GM23338 (cell line): ENCODE data around the gene HNF4A. TPM values are rescaled to one million over a fixed set of nuclear protein-coding genes. Genes with fewer than 3 reads are reported as not detected.

Source experiments
- ATAC-seq: fragments of 200-7000 bp; cut with Tn5 transposase; 3 replicates; pipeline ENCODE4 v1.9.1; 2020
- DNase-seq: peaks from one replicate; pipeline ENCODE4 v3.0.0-alpha.2; 2015; ENCODE audit warnings: low spot score
- H2AFZ ChIP-seq: fragments of 200-600 bp; sonication (generic); 2 replicates; pipeline ENCODE4 v1.8.0; 2016; ENCODE audit warnings: antibody characterized with exemption, mild to moderate bottlenecking, moderate library complexity
- H3F3A ChIP-seq: fragments of 200-600 bp; sonication (generic); replicated peaks from 2 replicates; pipeline ENCODE4 v1.8.0; 2017; ENCODE audit warnings: antibody characterized with exemption, mixed run types, low read depth
- H3K27ac ChIP-seq: fragments of 200-600 bp; sonication (generic); 2 replicates; pipeline ENCODE4 v1.6.1; 2016; ENCODE audit warnings: low read depth
- H3K27me3 ChIP-seq: fragments of 200-600 bp; sonication (generic); 2 replicates; pipeline ENCODE4 v1.8.0; 2016; ENCODE audit warnings: mild to moderate bottlenecking, mixed run types, moderate library complexity; ENCODE audit not compliant: insufficient read depth
- H3K36me3 ChIP-seq: fragments of 200-600 bp; sonication (generic); 2 replicates; pipeline ENCODE4 v1.8.0; 2016; ENCODE audit warnings: mild to moderate bottlenecking; ENCODE audit not compliant: insufficient read depth
- H3K4me1 ChIP-seq: fragments of 200-600 bp; sonication (generic); 2 replicates; pipeline ENCODE4 v1.8.0; 2016; ENCODE audit warnings: mild to moderate bottlenecking, moderate library complexity; ENCODE audit not compliant: insufficient read depth
- H3K4me2 ChIP-seq: fragments of 200-600 bp; sonication (generic); 2 replicates; pipeline ENCODE4 v1.7.1; 2017; ENCODE audit warnings: mixed run types
- H3K4me3 ChIP-seq: fragments of 200-600 bp; sonication (generic); 2 replicates; pipeline ENCODE4 v1.6.1; 2016; ENCODE audit warnings: mixed run types
- H3K79me2 ChIP-seq: fragments of 200-600 bp; sonication (generic); replicated peaks from 2 replicates; pipeline ENCODE4 v1.8.0; 2017; ENCODE audit warnings: mild to moderate bottlenecking; ENCODE audit not compliant: insufficient read depth
- H3K9me2 ChIP-seq: fragments of 200-600 bp; sonication (generic); 2 replicates; pipeline ENCODE4 v1.8.0; 2017; ENCODE audit not compliant: insufficient read depth
- H4K20me1 ChIP-seq: fragments of 200-600 bp; sonication (generic); replicated peaks from 2 replicates; pipeline ENCODE4 v1.8.0; 2017; ENCODE audit warnings: mild to moderate bottlenecking; ENCODE audit not compliant: insufficient read depth
- H3K27ac Mint-ChIP-seq: 2 replicates; pipeline ENCODE4 v1.8.0; 2020; ENCODE audit warnings: inconsistent platforms, mild to moderate bottlenecking, moderate library complexity, mixed read lengths
- H3K27me3 Mint-ChIP-seq: 3 replicates; pipeline ENCODE4 v1.8.0; 2022; ENCODE audit warnings: low read depth, mild to moderate bottlenecking, moderate library complexity, mixed read lengths, inconsistent platforms; ENCODE audit not compliant: insufficient read depth, poor library complexity
- H3K36me3 Mint-ChIP-seq: 3 replicates; pipeline ENCODE4 v1.8.0; 2021; ENCODE audit warnings: low read depth, mild to moderate bottlenecking, inconsistent platforms, moderate library complexity, mixed read lengths
- H3K4me1 Mint-ChIP-seq: 3 replicates; pipeline ENCODE4 v1.8.0; 2020; ENCODE audit warnings: mild to moderate bottlenecking, inconsistent platforms, mixed read lengths
- H3K4me3 Mint-ChIP-seq: 3 replicates; pipeline ENCODE4 v1.8.0; 2021; ENCODE audit warnings: moderate library complexity, mild to moderate bottlenecking, inconsistent platforms, mixed read lengths
- H3K9me3 Mint-ChIP-seq: 3 replicates; pipeline ENCODE4 v1.8.0; 2020; ENCODE audit warnings: moderate library complexity, mild to moderate bottlenecking, inconsistent platforms, mixed read lengths
- CREB1 ChIP-seq: fragments of 250-450 bp; sonication (Bioruptor Pico); IDR thresholded peaks from 2 replicates; pipeline ENCODE4 v1.5.0; 2020; ENCODE audit warnings: low read depth, mild to moderate bottlenecking, moderate library complexity
- EZH2 ChIP-seq: fragments of 200-600 bp; sonication (generic); IDR thresholded peaks from one replicate; pipeline ENCODE4 v1.8.0; 2017; ENCODE audit warnings: antibody characterized with exemption, mild to moderate bottlenecking, low read depth; ENCODE audit not compliant: unreplicated experiment
- EZH2phosphoT487 ChIP-seq: fragments of 200-600 bp; sonication (generic); IDR thresholded peaks from one replicate; pipeline ENCODE4 v1.8.1; 2018; ENCODE audit warnings: antibody characterized with exemption; ENCODE audit not compliant: unreplicated experiment
- JUNB ChIP-seq: IDR thresholded peaks from one replicate; pipeline ENCODE4 v1.6.1; 2016; ENCODE audit warnings: antibody characterized with exemption; ENCODE audit not compliant: unreplicated experiment
- NANOG ChIP-seq: IDR thresholded peaks from 2 replicates; pipeline ENCODE4 v1.6.1; 2016; ENCODE audit warnings: antibody characterized with exemption, borderline replicate concordance
- STAT1 ChIP-seq: IDR thresholded peaks from one replicate; pipeline ENCODE4 v1.6.1; 2016; ENCODE audit warnings: antibody characterized with exemption; ENCODE audit not compliant: unreplicated experiment
- ZNF331 ChIP-seq: fragments of 250-450 bp; sonication (Bioruptor Pico); IDR thresholded peaks from 2 replicates; pipeline ENCODE4 v1.5.0; 2020; ENCODE audit warnings: low read depth, mild to moderate bottlenecking, moderate library complexity
- polyA plus RNA-seq: library from polyadenylated mRNA; unstranded; fragments of >200 nt; fragmentation: Nextera tagmentation; extraction: Ambion mirVana; gene quantifications from 2 replicates; pipeline ENCODE4 v1.2.1, GENCODE V29; 2016
- total RNA-seq: library from RNA; depleted of rRNA; stranded (reverse); fragments of >200 nt; shearing (Covaris generic); gene quantifications from 2 replicates; pipeline ENCODE4 v1.2.3, GENCODE V29; 2014
- TF ChIP-seq, protein P1 (sequence below): fragments of 250-450 bp; sonication (Bioruptor Pico); IDR thresholded peaks from 2 replicates; pipeline ENCODE4 v1.5.0; 2020; ENCODE audit warnings: mild to moderate bottlenecking, moderate library complexity
- TF ChIP-seq, protein P2 (sequence below): IDR thresholded peaks from 2 replicates; pipeline ENCODE4 v1.6.1; 2016; ENCODE audit warnings: antibody characterized with exemption

HNF4A gene
- total and polyA plus RNA-seq, 2 experiments from 2014 or later, result not detected

DNA sequence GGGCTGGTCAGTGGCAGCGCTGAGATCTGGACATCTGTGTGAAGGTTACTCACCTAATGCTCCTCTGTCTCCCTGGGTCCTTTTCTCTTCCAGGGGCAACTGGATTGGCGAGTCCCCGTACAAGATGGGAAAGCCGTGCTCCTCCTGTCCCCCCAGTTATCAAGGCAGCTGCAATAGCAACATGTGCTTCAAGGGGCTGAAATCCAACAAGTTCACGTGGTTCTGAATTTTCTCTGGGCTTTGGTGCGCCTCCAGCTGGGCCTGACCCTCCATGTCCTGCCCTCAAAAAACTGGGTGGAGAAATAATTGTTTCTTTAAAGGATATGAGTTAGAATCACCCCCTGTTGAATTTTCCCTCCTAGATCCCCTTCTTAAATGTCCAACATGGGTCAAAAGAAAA lies 4.9 kb upstream of the HNF4A start:
- Histone ChIP-seq H3F3A (no peaks in the 10 kb centered on the region), H3K27ac (no peak overlapping the region), H2AFZ (no peak overlapping the region; the same call in 1 of the 2 replicates), H3K79me2 (no peaks in the 10 kb centered on the region), H3K27me3 (no peaks in the 10 kb centered on the region), H3K4me1 (no peaks in the 10 kb centered on the region), H3K4me3 (no peak overlapping the region), H4K20me1 (no peaks in the 10 kb centered on the region), H3K36me3 (no peaks in the 10 kb centered on the region), H3K4me2 (no peak overlapping the region), H3K9me2 (no peaks in the 10 kb centered on the region)
- Mint-ChIP-seq H3K9me3 (no peaks in the 10 kb centered on the region), H3K4me3 (no peak overlapping the region), H3K27me3 (peaks cover 1% of the 10 kb centered on the region), H3K4me1 (no peaks in the 10 kb centered on the region), H3K36me3 (no peaks in the 10 kb centered on the region), H3K27ac (no peak overlapping the region)
- DNase-seq (no peak), ATAC-seq (no peak)
- TF ChIP-seq NANOG (no peak), JUNB (no peak), EZH2phosphoT487 (no peak), ZNF331 (no peak), CREB1 (CRISPR knock-in tag) (no peak), STAT1 (no peak), EZH2 (no peak)
- TF ChIP-seq, protein P1, sequence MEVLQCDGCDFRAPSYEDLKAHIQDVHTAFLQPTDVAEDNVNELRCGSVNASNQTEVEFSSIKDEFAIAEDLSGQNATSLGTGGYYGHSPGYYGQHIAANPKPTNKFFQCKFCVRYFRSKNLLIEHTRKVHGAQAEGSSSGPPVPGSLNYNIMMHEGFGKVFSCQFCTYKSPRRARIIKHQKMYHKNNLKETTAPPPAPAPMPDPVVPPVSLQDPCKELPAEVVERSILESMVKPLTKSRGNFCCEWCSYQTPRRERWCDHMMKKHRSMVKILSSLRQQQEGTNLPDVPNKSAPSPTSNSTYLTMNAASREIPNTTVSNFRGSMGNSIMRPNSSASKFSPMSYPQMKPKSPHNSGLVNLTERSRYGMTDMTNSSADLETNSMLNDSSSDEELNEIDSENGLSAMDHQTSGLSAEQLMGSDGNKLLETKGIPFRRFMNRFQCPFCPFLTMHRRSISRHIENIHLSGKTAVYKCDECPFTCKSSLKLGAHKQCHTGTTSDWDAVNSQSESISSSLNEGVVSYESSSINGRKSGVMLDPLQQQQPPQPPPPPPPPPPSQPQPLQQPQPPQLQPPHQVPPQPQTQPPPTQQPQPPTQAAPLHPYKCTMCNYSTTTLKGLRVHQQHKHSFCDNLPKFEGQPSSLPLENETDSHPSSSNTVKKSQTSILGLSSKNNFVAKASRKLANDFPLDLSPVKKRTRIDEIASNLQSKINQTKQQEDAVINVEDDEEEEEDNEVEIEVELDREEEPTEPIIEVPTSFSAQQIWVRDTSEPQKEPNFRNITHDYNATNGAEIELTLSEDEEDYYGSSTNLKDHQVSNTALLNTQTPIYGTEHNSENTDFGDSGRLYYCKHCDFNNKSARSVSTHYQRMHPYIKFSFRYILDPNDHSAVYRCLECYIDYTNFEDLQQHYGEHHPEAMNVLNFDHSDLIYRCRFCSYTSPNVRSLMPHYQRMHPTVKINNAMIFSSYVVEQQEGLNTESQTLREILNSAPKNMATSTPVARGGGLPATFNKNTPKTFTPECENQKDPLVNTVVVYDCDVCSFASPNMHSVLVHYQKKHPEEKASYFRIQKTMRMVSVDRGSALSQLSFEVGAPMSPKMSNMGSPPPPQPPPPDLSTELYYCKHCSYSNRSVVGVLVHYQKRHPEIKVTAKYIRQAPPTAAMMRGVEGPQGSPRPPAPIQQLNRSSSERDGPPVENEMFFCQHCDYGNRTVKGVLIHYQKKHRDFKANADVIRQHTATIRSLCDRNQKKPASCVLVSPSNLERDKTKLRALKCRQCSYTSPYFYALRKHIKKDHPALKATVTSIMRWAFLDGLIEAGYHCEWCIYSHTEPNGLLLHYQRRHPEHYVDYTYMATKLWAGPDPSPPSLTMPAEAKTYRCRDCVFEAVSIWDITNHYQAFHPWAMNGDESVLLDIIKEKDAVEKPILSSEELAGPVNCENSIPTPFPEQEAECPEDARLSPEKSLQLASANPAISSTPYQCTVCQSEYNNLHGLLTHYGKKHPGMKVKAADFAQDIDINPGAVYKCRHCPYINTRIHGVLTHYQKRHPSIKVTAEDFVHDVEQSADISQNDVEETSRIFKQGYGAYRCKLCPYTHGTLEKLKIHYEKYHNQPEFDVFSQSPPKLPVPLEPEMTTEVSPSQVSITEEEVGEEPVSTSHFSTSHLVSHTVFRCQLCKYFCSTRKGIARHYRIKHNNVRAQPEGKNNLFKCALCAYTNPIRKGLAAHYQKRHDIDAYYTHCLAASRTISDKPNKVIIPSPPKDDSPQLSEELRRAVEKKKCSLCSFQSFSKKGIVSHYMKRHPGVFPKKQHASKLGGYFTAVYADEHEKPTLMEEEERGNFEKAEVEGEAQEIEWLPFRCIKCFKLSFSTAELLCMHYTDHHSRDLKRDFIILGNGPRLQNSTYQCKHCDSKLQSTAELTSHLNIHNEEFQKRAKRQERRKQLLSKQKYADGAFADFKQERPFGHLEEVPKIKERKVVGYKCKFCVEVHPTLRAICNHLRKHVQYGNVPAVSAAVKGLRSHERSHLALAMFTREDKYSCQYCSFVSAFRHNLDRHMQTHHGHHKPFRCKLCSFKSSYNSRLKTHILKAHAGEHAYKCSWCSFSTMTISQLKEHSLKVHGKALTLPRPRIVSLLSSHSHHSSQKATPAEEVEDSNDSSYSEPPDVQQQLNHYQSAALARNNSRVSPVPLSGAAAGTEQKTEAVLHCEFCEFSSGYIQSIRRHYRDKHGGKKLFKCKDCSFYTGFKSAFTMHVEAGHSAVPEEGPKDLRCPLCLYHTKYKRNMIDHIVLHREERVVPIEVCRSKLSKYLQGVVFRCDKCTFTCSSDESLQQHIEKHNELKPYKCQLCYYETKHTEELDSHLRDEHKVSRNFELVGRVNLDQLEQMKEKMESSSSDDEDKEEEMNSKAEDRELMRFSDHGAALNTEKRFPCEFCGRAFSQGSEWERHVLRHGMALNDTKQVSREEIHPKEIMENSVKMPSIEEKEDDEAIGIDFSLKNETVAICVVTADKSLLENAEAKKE (CRISPR knock-in tag), result no peak
- TF ChIP-seq, protein P2, sequence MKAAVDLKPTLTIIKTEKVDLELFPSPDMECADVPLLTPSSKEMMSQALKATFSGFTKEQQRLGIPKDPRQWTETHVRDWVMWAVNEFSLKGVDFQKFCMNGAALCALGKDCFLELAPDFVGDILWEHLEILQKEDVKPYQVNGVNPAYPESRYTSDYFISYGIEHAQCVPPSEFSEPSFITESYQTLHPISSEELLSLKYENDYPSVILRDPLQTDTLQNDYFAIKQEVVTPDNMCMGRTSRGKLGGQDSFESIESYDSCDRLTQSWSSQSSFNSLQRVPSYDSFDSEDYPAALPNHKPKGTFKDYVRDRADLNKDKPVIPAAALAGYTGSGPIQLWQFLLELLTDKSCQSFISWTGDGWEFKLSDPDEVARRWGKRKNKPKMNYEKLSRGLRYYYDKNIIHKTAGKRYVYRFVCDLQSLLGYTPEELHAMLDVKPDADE, result no peak
